ENCODE data around the gene MKNK2. TPM values are rescaled to one million over a fixed set of nuclear protein-coding genes. Genes with fewer than 3 reads are reported as not detected.
A peak's percentile ranks its signal among the peaks of the same experiment; 100 is the strongest.

The MKNK2 gene
- polyA plus RNA-seq, 1 donor (not counting 4 experiments of a cell fraction or from before 2014, with no cell fraction given), result 88.3 TPM

- Histone ChIP-seq H2AFZ (ENCODE audit: control insufficient read depth, low read length) (peak overlapping the region; percentile 33), H3K4me1 (ENCODE audit: control insufficient read depth, extremely low read depth, insufficient read depth, low read length) (peaks cover 5% of the 10 kb centered on the region), H3K27ac (ENCODE audit: control insufficient read depth, insufficient read depth, low read length) (no peak overlapping the region), H3K79me2 (ENCODE audit: control insufficient read depth, insufficient read depth, low read length) (peaks cover 24% of the 10 kb centered on the region), H3K9me1 (ENCODE audit: control insufficient read depth, extremely low read depth, insufficient read depth, low read length) (no peaks in the 10 kb centered on the region), H3K36me3 (ENCODE audit: control insufficient read depth in 2 of 2, extremely low read depth in 1 of 2, insufficient read depth in 2 of 2, low read length in 2 of 2) (no peaks in the 10 kb centered on the region), H3K4me3 (ENCODE audit: control insufficient read depth in 2 of 3, extremely low read depth in 1 of 3, insufficient read depth in 2 of 3, low read depth in 1 of 3, low read length in 3 of 3) (peak overlapping the region; percentile 10 to 45 (median 29)), H4K20me1 (ENCODE audit: control insufficient read depth, extremely low read depth, insufficient read depth, low read length) (no peaks in the 10 kb centered on the region), H3K9ac (ENCODE audit: control insufficient read depth, extremely low read depth, insufficient read depth, low read length) (peak overlapping the region; percentile 28), H3K27me3 (ENCODE audit: control insufficient read depth, extremely low read depth, insufficient read depth, low read length) (no peaks in the 10 kb centered on the region), H3K4me2 (ENCODE audit: control insufficient read depth, extremely low read depth, insufficient read depth, low read depth, low read length) (peak overlapping the region; percentile 48), H3K9me3 (ENCODE audit: control insufficient read depth, low read depth, low read length) (no peaks in the 10 kb centered on the region)
- dilution Hi-C loops (cut with MboI; ENCODE audit: extremely low pct_ligation_motif_present, low sequenced_read_pairs), result no loop called here
- peak; percentile 62 for DNase-seq (ENCODE audit: low read depth, low spot score)
- TF ChIP-seq CTCF (optimal IDR thresholded peaks at IDR 0.05 in 1 of 3, IDR thresholded peaks at IDR 0.05 in 1 of 3, conservative IDR thresholded peaks at IDR 0.05 in 1 of 3; ENCODE audit: extremely low read depth in 1 of 3, insufficient read depth in 2 of 3, low read length in 3 of 3) (peak in 1 of 3 experiments; percentile 17), EZH2 (IDR thresholded peaks at IDR 0.05; ENCODE audit: low read length) (no peak)
- no peak for FAIRE-seq
Observed at GRCh38 chr19:2016041-2016807, 34.8 kb downstream of the MKNK2 start.

GRCh38 chr19:2015608-2015950 lies 35.5 kb downstream of the MKNK2 start, which contains the start of gene BTBD2:
BTBD2 (minus strand) TSS chr19:2015714; CDS start chr19:2015703, 11 bp downstream.
- Histone ChIP-seq H3K36me3 (ENCODE audit: control insufficient read depth in 2 of 2, extremely low read depth in 1 of 2, insufficient read depth in 2 of 2, low read length in 2 of 2) (no peaks in the 10 kb centered on the region), H3K4me1 (ENCODE audit: control insufficient read depth, extremely low read depth, insufficient read depth, low read length) (peaks cover 5% of the 10 kb centered on the region), H2AFZ (ENCODE audit: control insufficient read depth, low read length) (peak within 1 kb of the TSS; percentile 33), H3K79me2 (ENCODE audit: control insufficient read depth, insufficient read depth, low read length) (peaks cover 26% of the 10 kb centered on the region), H3K9me3 (ENCODE audit: control insufficient read depth, low read depth, low read length) (no peaks in the 10 kb centered on the region), H4K20me1 (ENCODE audit: control insufficient read depth, extremely low read depth, insufficient read depth, low read length) (no peaks in the 10 kb centered on the region), H3K27ac (ENCODE audit: control insufficient read depth, insufficient read depth, low read length) (no peak within 1 kb of the TSS), H3K4me3 (ENCODE audit: control insufficient read depth in 2 of 3, extremely low read depth in 1 of 3, insufficient read depth in 2 of 3, low read depth in 1 of 3, low read length in 3 of 3) (peak within 1 kb of the TSS; percentile 65 to 84 (median 65)), H3K9ac (ENCODE audit: control insufficient read depth, extremely low read depth, insufficient read depth, low read length) (peak within 1 kb of the TSS; percentile 64), H3K4me2 (ENCODE audit: control insufficient read depth, extremely low read depth, insufficient read depth, low read depth, low read length) (peak within 1 kb of the TSS; percentile 71), H3K9me1 (ENCODE audit: control insufficient read depth, extremely low read depth, insufficient read depth, low read length) (no peaks in the 10 kb centered on the region), H3K27me3 (ENCODE audit: control insufficient read depth, extremely low read depth, insufficient read depth, low read length) (no peaks in the 10 kb centered on the region)
- TF ChIP-seq EZH2 (IDR thresholded peaks at IDR 0.05; ENCODE audit: low read length) (no peak), CTCF (optimal IDR thresholded peaks at IDR 0.05 in 1 of 3, IDR thresholded peaks at IDR 0.05 in 1 of 3, conservative IDR thresholded peaks at IDR 0.05 in 1 of 3; ENCODE audit: extremely low read depth in 1 of 3, insufficient read depth in 2 of 3, low read length in 3 of 3) (no peak)
- FAIRE-seq (no peak), DNase-seq (ENCODE audit: low read depth, low spot score) (no peak)
- dilution Hi-C loops (cut with MboI; ENCODE audit: extremely low pct_ligation_motif_present, low sequenced_read_pairs), result no loop called here
